ENCODE data around the gene ETS2.

Gene ETS2

DNA sequence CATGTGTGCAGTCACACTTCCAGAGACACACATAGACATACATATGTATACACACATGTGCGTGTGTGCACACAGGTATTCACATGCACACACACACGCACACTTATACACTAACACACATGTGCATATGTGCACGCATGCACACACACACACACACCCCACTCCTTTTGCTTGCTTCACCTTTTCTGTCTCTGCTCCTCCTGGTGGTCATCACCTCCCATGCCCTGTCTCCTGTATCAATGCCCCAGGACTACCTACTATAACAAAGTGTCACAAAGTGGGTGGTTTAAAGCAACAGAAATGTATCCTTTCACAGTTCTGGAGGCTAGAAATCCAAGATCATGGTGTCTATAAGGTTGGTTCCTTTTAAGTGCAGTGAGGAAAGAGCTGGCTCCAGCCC is 27.4 kb downstream of the ETS2 start:
- TF ChIP-seq, protein P1, sequence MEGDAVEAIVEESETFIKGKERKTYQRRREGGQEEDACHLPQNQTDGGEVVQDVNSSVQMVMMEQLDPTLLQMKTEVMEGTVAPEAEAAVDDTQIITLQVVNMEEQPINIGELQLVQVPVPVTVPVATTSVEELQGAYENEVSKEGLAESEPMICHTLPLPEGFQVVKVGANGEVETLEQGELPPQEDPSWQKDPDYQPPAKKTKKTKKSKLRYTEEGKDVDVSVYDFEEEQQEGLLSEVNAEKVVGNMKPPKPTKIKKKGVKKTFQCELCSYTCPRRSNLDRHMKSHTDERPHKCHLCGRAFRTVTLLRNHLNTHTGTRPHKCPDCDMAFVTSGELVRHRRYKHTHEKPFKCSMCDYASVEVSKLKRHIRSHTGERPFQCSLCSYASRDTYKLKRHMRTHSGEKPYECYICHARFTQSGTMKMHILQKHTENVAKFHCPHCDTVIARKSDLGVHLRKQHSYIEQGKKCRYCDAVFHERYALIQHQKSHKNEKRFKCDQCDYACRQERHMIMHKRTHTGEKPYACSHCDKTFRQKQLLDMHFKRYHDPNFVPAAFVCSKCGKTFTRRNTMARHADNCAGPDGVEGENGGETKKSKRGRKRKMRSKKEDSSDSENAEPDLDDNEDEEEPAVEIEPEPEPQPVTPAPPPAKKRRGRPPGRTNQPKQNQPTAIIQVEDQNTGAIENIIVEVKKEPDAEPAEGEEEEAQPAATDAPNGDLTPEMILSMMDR (IDR thresholded peaks at IDR 0.05): no peak
- no peak for TF ChIP-seq ZFX (IDR thresholded peaks at IDR 0.05; ENCODE audit: borderline replicate concordance)
- no peak overlapping the region for H3K27ac ChIP-seq

DNA sequence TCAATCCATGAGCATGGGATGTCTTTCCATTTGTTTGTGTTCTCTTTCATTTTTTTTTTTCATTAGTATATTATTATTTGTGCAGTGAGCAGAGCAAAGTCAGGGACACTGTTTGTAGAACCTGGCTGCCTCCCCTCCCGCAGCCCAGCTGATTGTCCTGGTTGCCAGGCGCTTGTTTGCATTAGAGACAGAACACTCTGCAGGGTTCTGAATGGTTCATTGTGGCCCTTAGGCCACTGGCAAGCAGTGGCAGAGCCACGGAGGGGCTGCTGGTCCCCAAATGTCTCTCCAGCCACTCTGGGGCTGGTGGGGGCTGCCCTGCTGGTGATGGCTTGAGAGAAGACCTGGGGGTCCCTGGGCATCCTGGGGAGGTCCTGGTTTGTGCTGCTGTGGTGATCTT is 29.0 kb downstream of the ETS2 start:
- H3K27ac ChIP-seq: no peak overlapping the region
- TF ChIP-seq, protein P1 (IDR thresholded peaks at IDR 0.05): no peak
- no peak for TF ChIP-seq ZFX (IDR thresholded peaks at IDR 0.05; ENCODE audit: borderline replicate concordance)

- no peak overlapping the region for H3K27ac ChIP-seq
- TF ChIP-seq, protein P1 (IDR thresholded peaks at IDR 0.05): no peak
- no peak for TF ChIP-seq ZFX (IDR thresholded peaks at IDR 0.05; ENCODE audit: borderline replicate concordance)
These were observed 32.2 kb downstream of the ETS2 start for GRCh38 chr21:38837806-38838461.

GRCh38 chr21:38838598-38839327 is 33.0 kb downstream of the ETS2 start:
- H3K27ac ChIP-seq: no peak overlapping the region
- TF ChIP-seq, protein P1 (IDR thresholded peaks at IDR 0.05): no peak
- TF ChIP-seq ZFX (IDR thresholded peaks at IDR 0.05; ENCODE audit: borderline replicate concordance): no peak

GRCh38 chr21:38839328-38840286 is 33.9 kb downstream of the ETS2 start:
- TF ChIP-seq, protein P1 (IDR thresholded peaks at IDR 0.05): no peak
- TF ChIP-seq ZFX (IDR thresholded peaks at IDR 0.05; ENCODE audit: borderline replicate concordance): no peak
- no peak overlapping the region for H3K27ac ChIP-seq

- no peak overlapping the region for H3K27ac ChIP-seq
- TF ChIP-seq, protein P1 (IDR thresholded peaks at IDR 0.05): no peak
- no peak for TF ChIP-seq ZFX (IDR thresholded peaks at IDR 0.05; ENCODE audit: borderline replicate concordance)
These were observed 34.9 kb downstream of the ETS2 start for GRCh38 chr21:38840456-38841300.
